Testis (tissue), 2 donors: Measurements from ENCODE around the gene LRMDA.

Source experiments
- CTCF ChIP-seq, 3 experiments: fragments of 450-650 bp in 2 of 3; fragments of 200-600 bp in 1 of 3; sonication (generic) in 1 of 3; IDR thresholded peaks; one replicate each; pipeline ENCODE4 v1.5.1; 2016 to 2019; ENCODE audit warnings: antibody characterized with exemption in 3 of 3, mild to moderate bottlenecking in 2 of 3, moderate library complexity in 1 of 3
- POLR2A ChIP-seq: fragments of 450-650 bp; IDR thresholded peaks from one replicate; pipeline ENCODE4 v1.6.1; 2017; ENCODE audit warnings: antibody characterized with exemption, mild to moderate bottlenecking, moderate library complexity

DNA sequence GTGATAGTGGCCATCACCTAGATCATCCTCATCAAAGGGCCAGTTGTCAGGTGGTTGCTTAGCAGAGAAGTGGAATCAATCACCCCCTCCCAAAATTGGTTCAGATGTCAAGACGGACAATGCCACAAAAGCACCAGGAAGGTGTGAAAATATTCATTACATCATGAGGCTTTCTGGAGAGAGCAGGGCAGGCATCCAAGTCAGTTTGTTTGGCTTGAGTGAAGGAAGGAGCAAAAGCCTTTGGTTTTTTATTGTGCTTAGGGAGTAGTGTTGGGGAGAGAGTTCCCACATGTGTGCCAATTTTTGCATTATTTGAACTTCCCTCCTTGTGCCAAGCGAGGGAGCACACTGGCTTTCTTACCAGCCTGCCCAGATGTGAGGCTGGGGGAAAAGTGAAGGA, 1082.9 kb downstream of the LRMDA start:
- TF ChIP-seq CTCF (IDR thresholded peaks at IDR 0.05) (no peak), POLR2A (no peak)
